ENCODE data around the gene RGS7BP.

GRCh38 chr5:64518793-64519192, 13.0 kb downstream of the RGS7BP start:
- TF ChIP-seq CTCF (IDR thresholded peaks at IDR 0.05) (no peak), EP300 (IDR thresholded peaks at IDR 0.05) (no peak), POLR2A (IDR thresholded peaks at IDR 0.05) (no peak)
